ENCODE data around the gene IFIT3. TPM values are rescaled to one million over a fixed set of nuclear protein-coding genes. Genes with fewer than 3 reads are reported as not detected.

Gene IFIT3
- total RNA-seq, 1 donor from 2014 or later = 11.2 TPM

DNA sequence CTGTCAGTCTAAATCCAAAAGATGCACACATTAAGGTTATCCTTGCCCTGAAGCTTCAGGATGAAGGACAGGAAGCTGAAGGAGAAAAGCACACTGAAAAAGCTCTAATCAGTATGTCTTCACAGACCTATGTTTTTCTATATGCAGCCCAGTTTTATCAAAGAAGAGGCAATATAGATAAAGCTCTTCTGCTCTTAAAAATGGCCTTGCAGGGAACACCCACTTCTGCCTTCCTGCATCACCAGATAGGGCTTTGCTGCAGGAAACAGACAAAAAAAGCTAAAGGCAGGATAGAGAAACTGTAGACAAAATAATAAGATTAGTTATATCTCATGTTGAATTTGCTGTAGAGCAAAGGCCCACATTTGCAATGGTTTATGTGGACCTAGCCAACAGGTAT, 35.1 kb downstream of the IFIT3 start:
- DNase-seq = no peak

DNA sequence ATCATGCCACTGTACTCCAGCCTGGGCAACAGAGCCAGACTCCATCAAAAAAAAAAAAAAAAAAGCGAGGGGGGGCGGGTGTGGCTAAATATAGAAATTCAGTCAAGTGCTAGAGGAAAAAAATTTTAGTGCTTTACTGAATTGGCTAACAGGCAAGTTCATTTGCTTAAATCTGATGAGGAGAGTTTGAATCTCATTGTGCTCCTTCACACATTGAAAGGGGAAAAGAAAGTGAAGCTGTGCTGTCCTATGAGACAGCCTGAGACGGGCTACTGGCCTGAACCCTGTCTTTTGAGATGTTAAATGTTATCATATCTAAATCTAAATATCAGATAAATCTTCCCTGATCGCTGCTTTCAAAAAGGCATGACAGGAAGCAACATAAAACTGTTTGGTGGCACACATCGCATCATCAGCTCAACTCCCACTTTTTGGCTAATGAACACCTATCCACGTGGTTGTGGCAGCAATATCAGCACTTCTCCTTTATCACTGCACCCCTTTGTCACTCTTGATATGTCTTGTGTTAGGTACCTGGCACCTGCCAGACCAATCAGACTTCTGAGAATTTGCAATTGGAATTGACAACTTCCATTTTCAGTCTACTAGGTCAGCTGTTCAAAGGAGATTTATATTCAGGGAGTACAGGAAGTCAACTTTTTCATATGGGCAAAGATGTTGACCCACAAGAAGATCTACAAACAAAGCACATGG, 36.1 kb downstream of the IFIT3 start:
- no peak for DNase-seq

- no peak for DNase-seq
These were observed 36.7 kb downstream of the IFIT3 start for GRCh38 chr10:89364531-89364930.

DNA sequence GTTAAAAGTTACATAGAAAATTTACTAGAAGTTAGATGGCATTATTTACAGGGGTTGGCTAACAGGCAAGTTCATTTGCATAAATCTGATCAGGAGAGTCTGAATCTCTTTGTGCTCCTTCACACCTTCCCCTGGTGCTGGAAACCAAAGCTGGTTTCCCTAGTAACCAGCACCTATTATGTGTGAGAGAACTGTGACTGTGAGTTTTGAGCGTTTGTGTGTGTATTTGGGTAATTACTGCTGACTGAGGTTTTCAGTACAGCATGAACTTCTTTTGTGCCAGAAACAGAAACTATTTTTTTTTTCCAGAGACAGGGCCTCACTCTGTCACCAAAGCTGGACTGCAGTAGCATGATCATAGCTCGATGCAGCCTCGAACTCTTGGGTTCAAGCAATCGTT, 39.7 kb downstream of the IFIT3 start:
- no peak for DNase-seq

- no peak for DNase-seq
These were observed 40.3 kb downstream of the IFIT3 start for GRCh38 chr10:89368129-89368528.

GRCh38 chr10:89369156-89370105, 41.6 kb downstream of the IFIT3 start:
- peak; percentile 23 for DNase-seq

GRCh38 chr10:89371079-89371478, 43.3 kb downstream of the IFIT3 start:
- DNase-seq = no peak

DNA sequence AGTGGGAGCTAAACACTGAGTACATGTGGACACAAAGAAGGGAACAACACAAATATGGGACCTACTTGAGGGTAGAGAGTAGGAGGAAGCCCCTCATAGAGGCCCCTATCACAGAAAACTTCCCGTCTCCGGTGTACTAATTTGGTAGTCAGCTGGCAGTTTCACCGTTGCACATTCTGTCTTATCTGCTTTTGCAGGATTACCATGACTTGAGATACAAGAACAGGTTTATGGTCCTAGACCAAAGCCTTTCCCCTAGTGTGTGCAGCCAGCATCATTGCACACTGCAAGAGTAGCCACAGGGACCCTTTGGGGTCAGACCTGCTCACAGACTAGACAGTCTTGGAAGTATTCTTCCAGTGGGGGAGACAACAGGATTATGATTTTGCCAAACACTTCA, 44.2 kb downstream of the IFIT3 start:
- no peak for DNase-seq

- DNase-seq = peak; percentile 90
These were observed 46.3 kb downstream of the IFIT3 start for GRCh38 chr10:89373916-89374711.

GRCh38 chr10:89374713-89375141, 46.9 kb downstream of the IFIT3 start:
- DNase-seq = no peak

DNA sequence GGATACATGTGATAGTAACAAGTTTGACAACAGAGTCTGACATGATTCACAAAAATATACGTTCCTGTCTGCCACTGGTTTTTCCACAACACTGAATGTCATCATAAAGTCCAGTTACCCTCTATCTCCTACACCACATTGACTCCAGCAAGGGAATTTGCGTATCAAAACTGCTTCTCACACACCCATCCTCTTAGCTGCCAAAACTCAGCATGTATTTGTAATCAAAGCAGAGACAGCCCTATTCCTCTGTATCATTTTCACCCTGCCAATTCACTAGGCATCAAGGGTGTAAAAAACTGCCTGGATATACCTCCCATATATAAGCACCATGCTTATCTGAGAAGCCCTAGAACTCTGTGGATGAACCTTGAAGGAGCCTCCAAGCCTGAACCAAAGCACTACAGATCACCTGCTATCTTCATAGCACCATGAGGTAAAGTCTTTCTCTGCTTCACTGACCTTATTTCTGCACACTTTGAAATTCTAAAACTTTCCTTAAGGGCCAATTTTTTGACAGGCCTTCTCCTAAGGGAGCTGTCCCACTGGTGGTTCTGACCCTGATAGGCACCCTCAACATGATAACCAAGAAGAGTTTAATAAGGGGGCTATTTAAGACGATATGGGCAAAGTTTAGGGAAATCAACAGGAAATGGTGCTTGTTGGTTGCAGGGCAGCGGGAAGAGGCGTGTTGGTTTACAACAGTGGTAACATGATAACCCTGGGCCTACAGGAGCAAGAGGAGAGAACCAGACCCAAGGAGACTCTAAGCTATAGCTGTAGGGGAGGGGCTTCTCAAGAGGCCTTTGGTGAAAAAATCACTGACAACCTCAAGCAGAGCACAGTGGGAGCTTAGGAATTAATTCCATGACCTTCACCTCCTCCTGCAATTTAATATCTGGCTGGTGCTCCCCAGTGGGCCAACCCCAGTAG, 50.2 kb downstream of the IFIT3 start, which contains the start of gene IFIT1B:
TSS of gene IFIT1B (plus strand) at position 352 of the 933 bp plus-strand sequence. CDS start at position 432, 80 bp downstream.
- DNase-seq = no peak

- no peak for DNase-seq
These were observed 51.3 kb downstream of the IFIT3 start for GRCh38 chr10:89379103-89379502.

DNA sequence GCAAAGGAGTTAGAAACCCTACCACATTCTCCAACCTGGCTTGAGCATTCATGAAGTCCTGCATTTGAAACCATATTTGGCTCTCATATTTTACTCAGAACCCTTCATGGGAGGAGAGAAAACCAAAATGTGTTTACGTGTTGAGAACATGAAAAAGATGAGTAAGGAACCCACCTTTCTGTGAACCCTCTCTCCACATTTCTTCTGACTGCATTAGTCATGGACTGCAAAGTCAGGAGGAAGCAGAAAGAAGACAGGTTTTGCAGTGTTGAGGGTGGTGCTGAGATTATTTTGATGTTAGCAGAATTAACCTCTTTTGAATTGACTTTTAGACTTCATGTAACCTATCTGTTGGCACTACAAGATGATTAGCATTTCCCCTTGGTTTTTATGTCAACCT, 55.0 kb downstream of the IFIT3 start:
- DNase-seq = no peak

GRCh38 chr10:89384474-89385340, 56.9 kb downstream of the IFIT3 start:
- DNase-seq = no peak

DNA sequence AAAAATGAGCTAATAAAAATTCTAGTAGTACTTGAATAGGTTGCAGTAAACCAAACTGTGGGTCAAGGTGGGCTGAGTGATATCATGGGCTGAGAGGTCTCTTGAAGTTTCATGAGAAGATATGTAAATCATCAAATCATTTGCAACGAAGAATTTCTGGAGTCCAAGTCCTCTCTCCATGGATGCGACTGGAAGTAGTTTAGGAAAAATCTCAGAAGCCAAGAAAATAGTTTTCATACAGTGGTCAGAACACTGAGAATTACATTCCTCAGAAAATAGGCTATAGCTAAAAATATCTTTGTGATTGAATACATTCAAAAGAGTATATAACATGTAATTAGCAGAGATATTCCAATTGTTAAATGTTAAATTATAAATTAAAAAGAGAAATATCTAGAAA, 61.0 kb downstream of the IFIT3 start:
- no peak for DNase-seq

DNA sequence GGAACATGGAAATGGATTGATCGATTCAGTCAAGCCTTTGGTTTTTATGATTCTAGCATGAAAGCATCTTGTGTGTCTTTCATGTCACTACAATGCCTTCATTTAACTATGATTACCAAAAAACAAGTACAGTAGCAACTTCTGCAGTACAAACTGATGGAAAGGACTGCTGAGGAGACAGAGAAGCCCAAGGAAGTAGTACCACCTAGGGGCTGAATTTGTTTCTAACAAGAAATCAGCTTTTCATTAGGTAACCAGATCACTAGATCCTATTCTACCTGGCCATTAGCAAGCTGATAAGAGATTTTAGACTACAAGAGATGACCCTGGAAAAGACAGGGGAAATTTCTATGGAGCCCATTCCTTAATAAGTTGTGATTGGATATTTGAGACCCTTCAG, 61.5 kb downstream of the IFIT3 start:
- DNase-seq = peak; percentile 41

All from skin of body (tissue), 2 donors.